HG03135 (cell line): ENCODE data around the gene SLC6A3.
"Not testable (repeated sequence)": the region's sequence is repeated elsewhere in the genome, so short reads cannot be mapped to it uniquely, and the experiment has no call there.

ENCODE experiments used
- ATAC-seq: cut with Tn5 transposase; IDR thresholded peaks from one replicate; pipeline ENCODE4 v1.9.1; 2021; ENCODE audit warnings: mild to moderate bottlenecking, moderate library complexity; ENCODE audit not compliant: unreplicated experiment

Gene SLC6A3

DNA sequence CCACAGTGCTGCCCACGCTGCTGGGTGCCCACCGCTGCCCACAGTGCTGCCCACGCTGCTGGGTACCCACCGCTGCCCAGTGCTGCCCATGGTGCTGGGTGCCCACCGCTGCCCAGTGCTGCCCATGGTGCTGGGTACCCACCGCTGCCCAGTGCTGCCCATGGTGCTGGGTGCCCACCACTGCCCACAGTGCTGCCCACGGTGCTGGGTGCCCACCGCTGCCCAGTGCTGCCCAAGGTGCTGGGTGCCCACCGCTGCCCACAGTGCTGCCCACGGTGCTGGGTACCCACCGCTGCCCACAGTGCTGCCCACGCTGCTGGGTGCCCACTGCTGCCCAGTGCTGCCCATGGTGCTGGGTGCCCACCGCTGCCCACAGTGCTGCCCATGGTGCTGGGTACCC is 22.7 kb downstream of the SLC6A3 start:
- not testable (repeated sequence) for ATAC-seq

DNA sequence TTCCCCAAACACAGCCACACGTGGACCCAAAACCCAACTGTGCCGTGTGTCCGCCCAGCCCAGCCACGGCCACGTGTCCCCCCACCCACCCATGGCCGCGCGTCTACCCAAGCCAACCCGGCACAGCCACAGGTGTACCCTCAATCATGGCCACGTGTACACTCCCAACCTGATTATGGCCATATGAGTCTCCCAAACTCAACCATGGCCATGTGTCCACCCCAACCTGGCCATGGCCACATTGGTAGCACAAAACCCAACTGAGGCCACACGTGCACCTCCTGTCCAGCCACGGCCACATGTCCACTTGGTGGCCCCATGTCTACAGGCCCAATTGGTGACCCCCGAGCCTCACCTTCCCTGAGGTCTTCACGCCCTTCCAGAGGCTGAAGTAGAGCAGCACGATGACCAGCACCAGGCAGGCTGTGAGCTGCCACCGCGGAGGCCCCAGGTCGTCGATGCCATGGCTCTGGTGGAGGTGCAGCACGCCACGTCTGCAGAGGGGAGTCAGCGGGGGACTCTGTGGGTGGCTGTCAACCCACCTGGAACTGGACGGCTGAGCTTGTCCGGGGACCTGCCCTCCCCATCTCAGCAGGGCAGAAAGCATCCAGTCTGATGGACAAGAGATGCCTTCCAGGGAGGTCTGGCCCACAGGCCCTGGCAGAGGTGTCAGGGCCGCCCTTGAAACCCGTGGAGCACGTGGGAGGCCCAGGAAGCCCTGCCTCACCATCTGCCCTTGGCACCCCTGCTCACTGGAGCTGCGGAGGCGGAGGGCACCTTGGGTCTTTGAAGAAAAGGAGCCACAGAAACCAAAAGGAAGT is 23.5 kb downstream of the SLC6A3 start:
- no peak for ATAC-seq

DNA sequence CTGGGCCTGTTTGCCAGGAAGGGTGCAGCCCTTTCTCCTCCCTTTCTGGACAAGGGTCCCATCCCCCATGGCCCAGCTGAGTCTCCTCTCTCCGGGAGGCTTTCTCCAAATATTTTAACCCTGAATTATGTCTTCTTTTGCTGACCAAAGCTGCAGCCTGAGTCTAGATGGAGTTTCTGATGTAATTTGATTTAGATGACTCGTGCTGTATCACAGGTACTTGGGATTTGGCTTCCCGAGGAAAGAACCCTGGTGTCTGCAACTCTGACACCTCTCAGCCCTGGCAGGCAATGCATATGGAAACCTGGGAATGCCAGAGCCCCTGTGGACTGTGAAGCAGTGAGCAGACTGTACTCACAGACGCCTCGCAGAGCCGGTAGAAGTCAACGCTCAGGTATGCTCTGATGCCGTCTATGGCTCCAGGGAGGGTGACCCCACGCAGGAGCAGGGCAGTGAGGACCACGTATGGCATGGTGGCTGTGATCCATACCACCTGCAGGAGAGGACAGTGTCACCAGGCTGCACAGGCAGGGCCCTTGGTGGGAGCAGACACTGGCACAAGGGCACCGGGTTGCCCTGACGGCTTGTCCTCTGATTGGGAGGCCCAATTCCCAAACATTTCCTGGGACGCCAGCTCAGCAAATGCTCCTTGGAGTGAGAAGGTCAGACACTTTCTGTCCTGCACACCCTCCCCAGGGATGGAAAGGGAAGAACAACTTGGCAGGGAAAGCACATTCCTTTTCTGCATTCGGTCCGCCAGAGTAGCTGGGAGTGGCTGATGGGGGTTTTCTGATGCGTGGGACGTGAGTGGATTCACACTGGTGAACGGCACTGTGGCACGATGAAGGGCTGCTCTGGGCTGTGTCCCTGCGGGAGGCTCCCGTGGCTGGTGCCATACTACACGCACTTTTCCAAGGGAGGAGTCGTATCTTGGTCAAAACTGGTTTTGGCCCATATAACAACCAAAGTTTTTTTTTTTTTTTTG is 24.7 kb downstream of the SLC6A3 start:
- ATAC-seq = no peak

DNA sequence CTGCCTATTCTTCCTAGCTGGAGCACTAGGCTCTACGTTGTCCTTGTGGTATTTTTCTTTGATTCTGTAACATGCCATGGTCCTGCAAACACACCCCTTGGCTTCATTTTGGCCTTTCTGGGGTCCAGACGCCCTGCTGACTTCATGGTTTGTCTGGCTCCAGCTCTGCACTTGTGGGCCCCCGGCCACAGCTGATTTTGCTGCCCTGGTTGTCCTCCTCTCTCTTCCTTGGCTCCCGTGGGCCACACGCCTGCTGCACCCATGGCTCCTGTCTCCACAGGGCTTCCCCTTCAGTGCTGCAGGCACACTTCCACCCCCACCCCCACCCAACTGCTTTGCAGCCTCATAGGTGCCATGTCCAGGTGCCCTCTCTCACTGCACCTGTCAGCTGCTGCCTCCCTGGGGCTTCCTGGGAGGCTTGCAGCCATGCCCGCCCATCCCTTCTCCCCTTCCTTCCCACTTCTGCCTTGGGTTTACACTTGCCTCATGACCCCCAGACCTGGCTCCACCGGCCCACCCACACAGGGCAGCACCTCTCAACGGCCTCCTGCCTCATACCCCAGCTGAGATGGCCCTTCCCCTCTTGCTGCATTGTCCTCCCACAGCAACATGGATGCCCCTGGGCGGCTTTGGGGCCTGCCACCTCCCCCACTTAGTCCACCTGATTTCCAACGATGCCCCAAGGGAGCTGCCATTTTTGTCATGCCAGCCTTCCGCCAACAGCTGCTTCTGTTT is 25.6 kb downstream of the SLC6A3 start:
- ATAC-seq = no peak

DNA sequence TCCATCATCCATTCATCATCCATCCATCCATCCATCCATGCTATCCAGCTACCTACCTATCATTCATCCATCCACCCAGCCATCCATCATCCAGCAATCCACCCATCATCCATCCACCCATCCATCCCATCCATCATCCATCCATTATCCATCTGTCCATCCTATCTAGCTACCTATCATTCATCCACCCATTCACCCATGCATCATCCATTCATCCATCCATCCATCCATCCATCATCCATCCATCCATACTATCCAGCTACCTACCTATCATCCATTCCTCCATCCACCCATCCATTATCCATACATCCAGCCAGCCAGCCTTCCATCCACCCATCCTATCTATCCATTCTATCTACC is 26.3 kb downstream of the SLC6A3 start:
- ATAC-seq = no peak

DNA sequence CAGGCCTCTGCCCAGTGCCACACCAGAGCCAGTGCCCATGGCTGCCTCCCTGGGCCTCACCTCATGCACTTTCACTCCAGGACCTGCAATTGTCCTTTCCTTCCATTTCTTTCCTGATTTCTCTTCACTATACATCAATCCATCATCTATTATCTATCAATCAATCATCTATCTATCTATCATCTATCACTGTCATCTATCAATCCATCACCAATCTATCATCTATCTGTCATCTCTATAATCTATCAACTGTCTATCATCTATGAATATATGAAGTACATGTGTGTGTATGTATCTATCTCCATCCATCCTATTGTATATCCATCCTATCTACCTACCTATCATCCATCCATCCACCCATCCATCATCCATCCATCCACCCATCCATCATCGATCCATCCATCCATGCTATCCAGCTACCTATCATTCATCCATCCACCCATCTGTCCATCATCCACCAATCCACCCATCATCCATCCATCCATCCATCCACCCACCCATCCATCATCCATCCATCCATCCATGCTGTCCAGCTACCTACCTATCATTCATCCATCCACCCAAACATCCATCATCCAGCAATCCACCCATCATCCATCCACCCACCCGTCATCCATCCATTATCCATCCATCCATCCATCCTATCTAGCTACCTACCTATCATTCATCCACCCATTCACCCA is 26.9 kb downstream of the SLC6A3 start:
- ATAC-seq = no peak

DNA sequence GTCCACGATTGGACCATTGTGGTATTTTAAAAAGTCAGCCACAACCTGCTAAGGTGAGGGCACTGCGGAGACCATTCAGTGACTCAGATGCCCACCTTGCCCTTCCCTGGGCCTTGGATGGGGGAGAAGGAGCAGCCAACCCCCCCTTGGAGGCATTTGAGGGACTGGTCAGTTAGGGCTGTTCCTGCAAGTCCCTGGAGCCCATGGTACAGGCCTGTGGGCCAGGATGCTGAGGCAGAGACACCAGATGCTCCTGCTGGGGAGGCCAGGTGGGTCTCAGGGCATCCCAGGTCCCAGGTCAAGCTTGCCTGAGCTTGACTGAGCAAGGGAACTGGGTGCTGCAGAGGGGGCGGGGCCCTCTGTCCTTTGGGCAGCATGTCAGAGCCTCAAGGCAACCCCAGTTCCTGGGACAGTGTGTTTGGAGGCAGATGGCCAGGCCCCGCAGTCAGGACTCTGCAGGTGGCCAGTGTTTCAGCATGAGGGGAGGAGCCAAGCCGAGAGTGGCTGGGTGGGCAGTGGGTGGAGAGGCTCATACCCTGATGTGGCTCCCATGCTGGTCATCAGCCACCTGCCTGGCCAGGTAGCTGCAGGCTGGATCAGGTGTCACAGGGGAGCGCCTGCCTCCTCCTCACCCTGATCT is 27.5 kb downstream of the SLC6A3 start:
- ATAC-seq = no peak

DNA sequence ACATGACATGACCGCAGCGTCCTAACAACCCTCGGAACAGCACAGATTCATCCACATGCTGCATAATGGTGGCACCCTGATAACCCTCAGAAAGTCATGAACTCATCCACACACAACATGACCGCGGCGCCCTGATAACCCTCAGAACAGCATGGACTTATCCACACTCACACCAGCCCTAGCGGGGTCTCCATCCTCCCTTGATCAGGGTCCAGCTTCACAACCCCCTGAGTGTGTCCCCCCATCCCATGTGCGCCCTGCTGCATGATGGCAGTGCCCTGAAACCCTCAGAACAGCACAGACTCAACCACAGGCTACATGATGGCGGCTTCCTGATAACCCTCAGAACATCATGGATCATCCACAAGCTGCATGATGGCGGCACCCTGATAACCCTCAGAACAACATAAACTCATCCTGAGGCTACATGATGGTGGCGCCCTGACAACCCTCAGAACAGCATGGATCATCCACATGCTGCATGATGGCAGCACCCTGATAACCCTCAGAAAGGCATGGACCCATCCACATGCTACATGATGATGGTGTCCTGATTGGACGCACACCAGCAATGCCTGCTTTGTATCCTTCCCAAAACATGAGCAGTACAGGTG is 28.3 kb downstream of the SLC6A3 start:
- ATAC-seq = no peak

DNA sequence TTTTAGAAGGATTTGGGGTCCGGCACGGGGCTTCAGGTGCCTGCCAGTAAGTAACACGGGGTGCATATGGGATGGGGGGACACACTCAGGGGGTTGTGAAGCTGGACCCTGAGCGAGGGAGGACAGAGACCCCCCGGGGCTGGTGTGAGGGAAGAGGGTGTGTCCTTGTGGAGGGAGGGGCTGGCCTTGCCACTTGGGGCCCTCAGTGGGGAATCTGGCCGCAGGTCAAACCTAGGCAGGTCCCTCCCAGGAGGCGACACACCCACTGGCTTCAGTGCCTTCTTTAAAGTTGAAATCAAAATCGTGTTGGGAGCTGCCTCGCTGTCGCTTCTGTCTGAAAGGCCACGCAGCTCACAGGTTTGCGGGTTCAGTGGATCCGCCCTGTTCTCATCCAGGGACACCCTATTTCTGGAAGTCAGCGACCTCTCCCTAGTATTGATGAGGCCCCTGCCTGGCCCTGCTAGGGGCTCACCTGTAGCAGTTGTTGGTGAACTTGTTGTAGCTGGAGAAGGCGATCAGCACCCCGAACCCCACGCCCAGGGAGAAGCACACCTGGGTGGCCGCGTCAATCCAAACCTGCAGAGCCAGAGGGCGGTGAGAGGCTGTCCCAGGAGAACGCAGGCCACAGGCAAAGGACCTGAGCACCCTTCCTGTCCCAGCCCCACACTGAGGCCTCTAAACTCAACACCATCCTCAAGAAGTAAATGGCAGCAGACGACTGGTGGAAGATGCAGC is 29.4 kb downstream of the SLC6A3 start:
- ATAC-seq = no peak

DNA sequence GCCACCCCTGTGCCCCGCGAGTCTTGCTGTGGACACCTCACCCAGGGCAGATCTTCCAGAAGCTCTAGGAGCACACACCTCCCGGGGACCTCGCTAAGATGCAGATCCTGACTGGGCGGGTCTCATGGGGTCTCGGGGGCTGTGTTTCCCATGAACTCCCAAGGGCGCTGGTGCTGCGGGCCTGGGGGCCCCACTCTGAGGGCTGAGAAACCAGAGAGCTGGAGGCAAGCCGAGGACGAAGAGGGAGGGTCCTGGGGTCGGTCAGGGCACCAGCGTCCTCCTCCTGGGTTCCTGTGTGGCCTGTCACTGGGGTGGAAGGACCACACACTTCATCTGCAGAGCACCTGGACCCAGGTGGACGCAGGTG is 30.2 kb downstream of the SLC6A3 start:
- ATAC-seq = no peak

DNA sequence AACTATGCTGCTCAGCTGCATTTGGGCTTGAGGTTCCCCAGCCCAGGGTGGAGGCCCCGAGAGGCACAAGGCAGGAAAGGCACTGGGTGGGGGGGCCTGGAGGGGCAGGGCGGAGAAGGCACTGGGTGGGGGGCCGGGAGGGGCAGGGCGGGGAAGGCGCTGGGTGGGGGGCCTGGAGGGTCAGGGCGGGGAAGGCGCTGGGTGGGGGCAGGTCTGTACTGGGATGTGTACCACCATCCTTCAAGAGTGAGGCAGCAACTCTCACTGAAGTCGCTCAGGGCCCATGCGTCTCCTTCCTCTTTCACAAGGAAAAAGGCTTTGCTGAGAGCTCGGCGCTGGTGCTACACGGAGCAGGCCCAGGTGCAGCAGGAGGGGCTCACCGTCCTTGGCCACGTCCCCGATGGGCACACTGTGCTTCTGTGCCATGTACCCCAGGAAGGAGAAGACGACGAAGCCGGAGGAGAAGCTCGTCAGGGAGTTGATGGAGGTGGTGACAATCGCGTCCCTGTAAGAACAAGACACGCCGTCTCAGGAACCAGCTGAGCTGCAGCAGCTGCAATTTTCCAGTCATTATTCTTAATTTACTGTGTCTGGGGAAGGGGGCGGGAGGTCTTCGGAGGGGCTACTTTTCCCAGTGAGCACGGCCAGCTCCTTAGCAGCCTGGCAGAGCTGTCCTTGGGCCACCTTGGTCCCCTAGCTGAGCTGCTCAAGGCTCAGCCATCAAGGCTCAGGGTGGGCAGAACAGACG is 30.8 kb downstream of the SLC6A3 start:
- no peak for ATAC-seq

DNA sequence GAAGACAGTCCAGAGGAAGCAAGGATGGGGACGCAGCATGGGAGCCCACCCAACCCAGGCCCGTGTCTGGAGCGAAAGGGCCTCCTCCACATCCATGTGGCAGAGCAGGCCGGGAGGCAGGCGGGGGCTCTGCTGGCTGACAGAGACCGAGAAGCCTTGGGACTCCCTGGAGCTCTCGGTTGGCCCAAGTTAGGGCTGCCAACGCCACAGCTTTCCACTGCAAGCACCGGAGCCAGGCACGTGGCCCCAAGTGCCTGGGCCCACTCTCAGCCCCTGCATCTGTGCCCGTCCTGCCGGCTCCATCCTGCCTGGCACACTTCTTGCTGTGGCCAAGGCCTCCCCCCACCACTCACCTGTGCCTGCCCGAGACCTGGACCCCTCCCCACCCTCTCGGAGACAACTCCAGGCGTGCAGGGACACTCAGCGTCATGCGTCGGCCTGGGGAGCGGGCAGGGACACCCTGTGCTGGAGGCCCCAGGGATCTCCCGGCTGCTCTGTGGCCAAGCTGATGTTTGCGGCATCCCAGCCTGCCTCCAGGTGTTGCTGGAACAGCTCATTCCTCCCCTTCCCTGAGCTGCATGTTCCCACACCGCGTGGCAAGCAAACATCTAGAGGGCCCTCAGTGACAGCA is 31.5 kb downstream of the SLC6A3 start:
- no peak for ATAC-seq

DNA sequence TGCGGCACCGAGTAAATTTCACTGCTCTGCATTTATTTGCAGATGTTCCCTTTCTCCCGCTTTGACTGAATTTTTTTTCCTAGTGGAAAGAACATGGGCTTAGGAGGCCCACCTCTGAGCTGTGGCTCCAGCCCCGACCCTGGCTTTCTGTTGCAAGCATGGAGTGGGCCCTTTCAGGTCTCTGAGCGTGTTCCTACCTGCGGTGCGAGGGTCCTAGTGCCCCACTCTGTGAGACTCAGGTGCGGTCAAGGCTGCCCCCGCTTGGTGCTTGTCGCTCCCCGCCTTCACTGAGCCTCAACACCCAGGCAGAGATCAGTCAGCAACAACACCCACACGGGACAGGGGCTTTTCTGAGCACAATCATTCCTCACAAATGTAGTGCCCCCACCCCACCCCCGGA is 32.0 kb downstream of the SLC6A3 start:
- no peak for ATAC-seq

DNA sequence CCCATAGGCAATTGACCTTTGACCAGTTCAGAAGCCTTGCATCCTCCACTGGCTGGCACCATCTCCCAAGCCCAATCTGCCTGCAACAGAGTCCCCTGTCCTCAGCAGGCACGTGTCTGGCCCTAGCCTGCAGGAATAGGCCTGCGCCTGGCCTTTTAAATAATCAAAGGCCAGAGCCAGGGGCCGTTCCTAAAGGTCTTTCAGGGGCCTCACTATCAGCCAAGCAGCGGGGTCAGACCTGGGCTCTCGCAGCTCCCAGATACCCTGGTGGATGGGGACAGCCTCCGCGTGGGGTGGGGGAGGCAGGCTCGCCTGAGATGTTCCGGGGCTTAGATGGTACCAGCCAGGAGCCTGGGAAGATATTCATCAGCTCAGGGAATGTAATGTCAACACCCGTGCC is 32.6 kb downstream of the SLC6A3 start:
- ATAC-seq = no peak

DNA sequence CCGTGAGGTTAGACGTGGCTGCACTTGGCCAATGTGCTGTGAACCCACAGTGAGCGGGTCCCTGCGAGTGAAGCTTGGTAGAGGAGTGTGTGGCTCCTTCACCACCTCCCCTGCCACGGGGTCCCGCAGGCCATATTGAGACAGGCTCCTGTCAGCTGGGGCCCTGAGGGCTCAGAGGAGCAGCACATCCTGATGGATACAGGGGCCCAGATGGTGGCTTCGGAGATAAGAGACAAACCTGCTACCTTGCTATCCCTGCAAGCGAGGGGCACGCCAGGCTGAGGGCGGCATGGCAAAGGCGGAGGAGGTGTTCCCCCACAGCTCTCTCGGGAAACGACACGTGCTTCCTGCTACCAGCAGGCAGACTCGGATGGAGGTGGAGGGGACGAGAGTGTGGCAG is 33.1 kb downstream of the SLC6A3 start:
- no peak for ATAC-seq

DNA sequence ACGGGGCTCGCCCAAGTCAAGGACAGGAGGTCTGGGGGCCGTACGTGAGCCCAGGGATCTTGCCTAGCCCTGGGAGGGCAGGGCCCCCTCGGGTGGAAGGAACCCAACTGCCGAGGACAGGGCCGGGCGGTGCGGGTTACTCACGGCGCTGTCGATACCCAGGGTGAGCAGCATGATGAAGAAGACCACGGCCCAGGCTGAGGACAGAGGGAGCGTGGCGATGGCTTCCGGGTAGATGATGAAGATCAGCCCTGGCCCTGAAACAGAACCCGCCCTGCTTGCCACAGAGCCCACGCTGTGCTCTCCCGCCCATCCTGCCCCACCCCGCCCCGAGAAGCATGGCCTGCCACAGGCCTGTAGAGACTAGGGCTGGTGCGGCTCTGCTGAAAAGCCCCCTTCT is 34.1 kb downstream of the SLC6A3 start:
- ATAC-seq = no peak

DNA sequence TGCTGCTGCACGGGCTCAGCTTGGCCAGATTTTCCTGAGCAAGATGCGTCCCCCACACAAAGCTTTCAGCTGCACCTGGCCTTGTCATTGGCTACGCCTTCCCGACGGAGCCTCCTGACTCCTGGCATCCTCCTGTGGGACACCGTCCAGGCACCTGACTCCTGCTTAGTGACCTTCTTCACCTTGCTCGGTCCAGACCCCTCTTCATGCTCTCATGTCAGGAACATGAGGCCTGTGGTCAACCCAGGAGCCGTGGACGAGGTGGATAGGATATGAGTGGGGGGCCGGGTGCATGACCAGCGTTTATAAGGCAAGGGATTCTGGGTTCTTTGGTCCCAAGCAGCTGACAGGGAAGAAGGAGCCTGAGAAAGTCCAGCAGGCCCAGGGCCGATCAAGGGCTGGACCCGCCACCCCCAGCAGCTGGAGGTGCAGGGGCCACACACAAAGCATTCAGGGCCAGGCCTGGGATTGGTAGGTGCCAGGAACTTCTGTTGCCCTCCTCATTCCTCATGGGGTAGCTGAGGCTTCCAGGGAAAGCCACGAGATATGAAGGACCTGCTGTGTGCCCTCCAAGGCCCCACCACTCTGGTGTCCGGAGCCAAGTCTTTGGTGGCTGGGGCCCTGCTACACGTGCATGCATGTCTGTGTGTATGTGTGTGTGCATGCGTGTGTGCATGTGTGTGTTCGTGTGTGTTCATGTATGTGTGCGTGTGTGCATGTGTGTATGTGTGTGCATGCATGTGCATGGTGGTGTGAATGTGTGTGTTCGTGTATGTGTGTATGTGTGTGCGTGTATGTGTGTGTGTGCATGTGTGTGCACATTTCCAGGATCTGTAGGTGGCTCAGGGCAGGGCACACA is 34.9 kb downstream of the SLC6A3 start:
- ATAC-seq = no peak
